Activated T-cell treated with anti-CD3 and anti-CD28 coated beads, Interleukin-2, amount 50 U/mL, for 72 hours (primary cell): ENCODE data around the gene NANOG. TPM values are rescaled to one million over a fixed set of nuclear protein-coding genes. Genes with fewer than 3 reads are reported as not detected.
"Not testable (repeated sequence)": the region's sequence is repeated elsewhere in the genome, so short reads cannot be mapped to it uniquely, and the experiment has no call there.

Source experiments
- ATAC-seq, 2 donors: fragments of 150-1000 bp; cut with Tn5 transposase; replicated peaks in 1 of 2; 2 replicates each; pipeline ENCODE4 v1.10.0; 2021; ENCODE audit warnings: moderate library complexity in 2 of 2, mild to moderate bottlenecking in 1 of 2
- DNase-seq, 2 donors: peaks; one replicate each; pipeline ENCODE4 v3.0.0; 2021 to 2022; ENCODE audit warnings: mixed read lengths in 1 of 2
- H3K27ac Mint-ChIP-seq: one replicate; pipeline ENCODE4 v1.8.0; 2022; ENCODE audit warnings: mild to moderate bottlenecking, moderate library complexity, mixed read lengths
- H3K27me3 Mint-ChIP-seq: one replicate; pipeline ENCODE4 v1.8.0; 2022; ENCODE audit warnings: low read depth, mixed read lengths
- H3K36me3 Mint-ChIP-seq, 2 donors: one replicate each; pipeline ENCODE4 v1.8.0; 2022; ENCODE audit warnings: mixed read lengths in 2 of 2, mild to moderate bottlenecking in 1 of 2; ENCODE audit not compliant: insufficient read depth in 2 of 2
- H3K4me1 Mint-ChIP-seq: one replicate; pipeline ENCODE4 v1.8.0; 2022; ENCODE audit warnings: low read depth, mixed read lengths
- H3K4me3 Mint-ChIP-seq, 2 donors: one replicate each; pipeline ENCODE4 v1.8.0; 2022; ENCODE audit warnings: mild to moderate bottlenecking in 2 of 2, mixed read lengths in 2 of 2, moderate library complexity in 2 of 2
- H3K9me3 Mint-ChIP-seq, 2 donors: one replicate each; pipeline ENCODE4 v1.8.0; 2022; ENCODE audit warnings: mixed read lengths in 2 of 2
- total RNA-seq, 2 donors: library from RNA; stranded (reverse); gene quantifications; one replicate each; pipeline ENCODE4 v1.2.3, GENCODE V29; 2022

NANOG gene
- total RNA-seq, 2 donors from 2014 or later = not detected

GRCh38 chr12:7847226-7848097 is 58.3 kb downstream of the NANOG start:
- H3K36me3 Mint-ChIP-seq, H3K9me3 Mint-ChIP-seq, DNase-seq, ATAC-seq: not testable (repeated sequence)
- Mint-ChIP-seq H3K4me1 (peaks cover 10% of the 10 kb centered on the region), H3K27ac (peak overlapping the region; percentile 21), H3K27me3 (peaks cover 14% of the 10 kb centered on the region), H3K4me3 (peak overlapping the region in 1 of 2 donors; percentile 4)

DNA sequence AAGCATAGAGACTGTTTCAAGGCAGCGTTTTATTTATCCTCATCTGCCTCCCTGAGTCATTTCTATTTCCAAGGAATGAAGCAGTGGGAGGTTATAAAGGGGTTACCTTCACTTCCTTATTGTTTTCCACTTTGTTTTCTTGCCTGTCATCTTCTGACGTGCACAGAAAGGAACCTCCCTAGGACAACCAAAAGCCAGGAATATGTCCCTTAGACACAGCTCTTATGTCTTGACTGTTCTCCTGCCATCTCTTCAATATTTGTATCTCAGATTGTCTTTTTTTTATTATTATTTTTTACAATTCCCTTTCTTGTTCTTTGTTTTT is 58.9 kb downstream of the NANOG start:
- not testable (repeated sequence) for H3K9me3 Mint-ChIP-seq, H3K36me3 Mint-ChIP-seq, ATAC-seq

More for the DNA sequence above, 58.9 kb downstream of the NANOG start:
- H3K27ac Mint-ChIP-seq, DNase-seq, H3K4me3 Mint-ChIP-seq: not testable (repeated sequence)
- H3K27me3 Mint-ChIP-seq = peaks cover 20% of the 10 kb centered on the region
- peaks cover 10% of the 10 kb centered on the region for H3K4me1 Mint-ChIP-seq

Other genes with a start within 250 kb of the NANOG start
- gene APOBEC1, start 123.5 kb upstream of the NANOG start, total RNA-seq = not detected
- gene GDF3, start 93.6 kb upstream of the NANOG start, total RNA-seq = not detected
- gene DPPA3, start 78.0 kb upstream of the NANOG start, total RNA-seq = not detected
- gene CLEC4C, start 42.0 kb upstream of the NANOG start, total RNA-seq = not detected
- gene NANOGNB, start 24.2 kb upstream of the NANOG start, total RNA-seq = not detected
- under 1 TPM in 1 of 2 donors, not detected in 1; 0.14 TPM for gene SLC2A14, start 83.5 kb downstream of the NANOG start, total RNA-seq
- gene SLC2A3, start 146.8 kb downstream of the NANOG start, total RNA-seq = 100 to 1,000 TPM; 312 to 509 TPM
- 10 to 100 TPM; 26.6 to 27.8 TPM for gene FOXJ2, start 243.3 kb downstream of the NANOG start, total RNA-seq